HG02852 (cell line): Measurements from ENCODE around the gene TSSK2.
"Not testable (repeated sequence)": the region's sequence is repeated elsewhere in the genome, so short reads cannot be mapped to it uniquely, and the experiment has no call there.

ENCODE experiments used
- ATAC-seq: cut with Tn5 transposase; IDR thresholded peaks from one replicate; pipeline ENCODE4 v1.9.1; 2021; ENCODE audit warnings: mild to moderate bottlenecking, moderate library complexity; ENCODE audit not compliant: unreplicated experiment

Gene TSSK2

GRCh38 chr22:19138217-19139000 lies 7.3 kb downstream of the TSSK2 start:
- no peak for ATAC-seq

- no peak for ATAC-seq
These were observed 7.9 kb downstream of the TSSK2 start for GRCh38 chr22:19139001-19139356.

GRCh38 chr22:19139974-19140373 lies 8.9 kb downstream of the TSSK2 start:
- no peak for ATAC-seq

GRCh38 chr22:19142394-19142793 lies 11.3 kb downstream of the TSSK2 start:
- no peak for ATAC-seq

GRCh38 chr22:19143212-19143611 lies 12.1 kb downstream of the TSSK2 start:
- ATAC-seq = no peak

GRCh38 chr22:19143967-19144400 lies 12.9 kb downstream of the TSSK2 start:
- no peak for ATAC-seq

- no peak for ATAC-seq
These were observed 15.3 kb downstream of the TSSK2 start for GRCh38 chr22:19146215-19146968.

- no peak for ATAC-seq
These were observed 16.2 kb downstream of the TSSK2 start for GRCh38 chr22:19147195-19147780.

GRCh38 chr22:19148417-19149046 lies 17.4 kb downstream of the TSSK2 start:
- ATAC-seq = no peak

- no peak for ATAC-seq
These were observed 18.2 kb downstream of the TSSK2 start for GRCh38 chr22:19149047-19149883.

GRCh38 chr22:19149991-19150390 lies 18.9 kb downstream of the TSSK2 start, which contains the start of gene GSC2:
GSC2 (minus strand) TSS chr22:19150292; CDS start chr22:19150283, 9 bp downstream.
- no peak for ATAC-seq

GRCh38 chr22:19150482-19151328 lies 19.6 kb downstream of the TSSK2 start:
- no peak for ATAC-seq

- ATAC-seq = no peak
These were observed 20.5 kb downstream of the TSSK2 start for GRCh38 chr22:19151329-19152191.

GRCh38 chr22:19152942-19153883 lies 22.1 kb downstream of the TSSK2 start:
- ATAC-seq = no peak

GRCh38 chr22:19156109-19156508 lies 25.0 kb downstream of the TSSK2 start:
- ATAC-seq = not testable (repeated sequence)

GRCh38 chr22:19158649-19159048 lies 27.5 kb downstream of the TSSK2 start:
- not testable (repeated sequence) for ATAC-seq

GRCh38 chr22:19164425-19164824 lies 33.3 kb downstream of the TSSK2 start:
- ATAC-seq = no peak
